ENCODE results near the gene DKK3. TPM values are rescaled to one million over a fixed set of nuclear protein-coding genes. Genes with fewer than 3 reads are reported as not detected.

DKK3 gene
- total and polyA plus RNA-seq, 2 donors from 2014 or later = 49.6 to 59.5 TPM

- FAIRE-seq = no peak
- intact Hi-C loops (cut with DNase I) = no loop called here
- Histone ChIP-seq H3K4me3 (ENCODE audit: low read length in 3 of 3) (no peak overlapping the region), H3K27ac (ENCODE audit: low read depth in 2 of 2, low read length in 2 of 2) (no peak overlapping the region), H3K9ac (ENCODE audit: low read length in 3 of 3) (no peak overlapping the region), H3K9me3 (ENCODE audit: control insufficient read depth in 2 of 3, insufficient read depth in 1 of 3, low read length in 3 of 3) (no peaks in the 10 kb centered on the region), H3K36me3 (ENCODE audit: control insufficient read depth in 2 of 3, insufficient read depth in 3 of 3, low read length in 3 of 3) (peaks cover 10 to 24% (median 10%) of the 10 kb centered on the region in 3 donors), H3K27me3 (ENCODE audit: control insufficient read depth, insufficient read depth, low read length) (no peaks in the 10 kb centered on the region), H3K4me1 (ENCODE audit: control insufficient read depth in 2 of 3, insufficient read depth in 2 of 3, low read depth in 1 of 3, low read length in 3 of 3) (no peaks in the 10 kb centered on the region)
- no peak for TF ChIP-seq CTCF (IDR thresholded peaks at IDR 0.05; ENCODE audit: borderline replicate concordance, extremely low read depth, insufficient read depth)
- no peak for DNase-seq
Observed at GRCh38 chr11:11948242-11948947, 60.0 kb downstream of the DKK3 start.

- H3K27ac ChIP-seq (ENCODE audit: low read depth in 2 of 2, low read length in 2 of 2) = no peak overlapping the region
- TF ChIP-seq CTCF (IDR thresholded peaks at IDR 0.05; ENCODE audit: borderline replicate concordance, extremely low read depth, insufficient read depth) = no peak
- H3K36me3 ChIP-seq (ENCODE audit: control insufficient read depth in 2 of 3, insufficient read depth in 3 of 3, low read length in 3 of 3) = peaks cover 10 to 24% (median 10%) of the 10 kb centered on the region in 3 donors
- H3K27me3 ChIP-seq (ENCODE audit: control insufficient read depth, insufficient read depth, low read length) = no peaks in the 10 kb centered on the region
- H3K4me3 ChIP-seq (ENCODE audit: low read length in 3 of 3) = no peak overlapping the region
- intact Hi-C loops (cut with DNase I) = no loop called here
- H3K9ac ChIP-seq (ENCODE audit: low read length in 3 of 3) = no peak overlapping the region
- no peaks in the 10 kb centered on the region for H3K9me3 ChIP-seq (ENCODE audit: control insufficient read depth in 2 of 3, insufficient read depth in 1 of 3, low read length in 3 of 3)
- DNase-seq (no peak), FAIRE-seq (no peak)
- H3K4me1 ChIP-seq (ENCODE audit: control insufficient read depth in 2 of 3, insufficient read depth in 2 of 3, low read depth in 1 of 3, low read length in 3 of 3) = no peaks in the 10 kb centered on the region
Observed at GRCh38 chr11:11947825-11948224, 60.6 kb downstream of the DKK3 start.

GRCh38 chr11:11946878-11947277 lies 61.5 kb downstream of the DKK3 start:
- Histone ChIP-seq H3K4me3 (ENCODE audit: low read length in 3 of 3) (no peak overlapping the region), H3K27ac (ENCODE audit: low read depth in 2 of 2, low read length in 2 of 2) (no peak overlapping the region), H3K9ac (ENCODE audit: low read length in 3 of 3) (no peak overlapping the region), H3K4me1 (ENCODE audit: control insufficient read depth in 2 of 3, insufficient read depth in 2 of 3, low read depth in 1 of 3, low read length in 3 of 3) (no peaks in the 10 kb centered on the region), H3K27me3 (ENCODE audit: control insufficient read depth, insufficient read depth, low read length) (no peaks in the 10 kb centered on the region), H3K9me3 (ENCODE audit: control insufficient read depth in 2 of 3, insufficient read depth in 1 of 3, low read length in 3 of 3) (no peaks in the 10 kb centered on the region), H3K36me3 (ENCODE audit: control insufficient read depth in 2 of 3, insufficient read depth in 3 of 3, low read length in 3 of 3) (peaks cover 12 to 17% (median 16%) of the 10 kb centered on the region in 3 donors)
- no peak for TF ChIP-seq CTCF (IDR thresholded peaks at IDR 0.05; ENCODE audit: borderline replicate concordance, extremely low read depth, insufficient read depth)
- FAIRE-seq (no peak), DNase-seq (no peak)
- intact Hi-C loops (cut with DNase I) = no loop called here

All from kidney (tissue), 14 donors.